IPS-18a (cell line): ENCODE results near the gene ABCG5.

ENCODE experiments used
- H3K27ac ChIP-seq: one replicate; pipeline ENCODE4 v1.5.1; 2013; ENCODE audit warnings: low read length
- H3K27me3 ChIP-seq: one replicate; pipeline ENCODE4 v1.6.1; 2013; ENCODE audit warnings: mild to moderate bottlenecking, low read length; ENCODE audit not compliant: control insufficient read depth, insufficient read depth
- H3K36me3 ChIP-seq: one replicate; pipeline ENCODE4 v1.6.1; 2013; ENCODE audit warnings: low read depth, low read length; ENCODE audit not compliant: control insufficient read depth
- H3K4me1 ChIP-seq: one replicate; pipeline ENCODE4 v1.6.1; 2013; ENCODE audit warnings: low read depth, low read length; ENCODE audit not compliant: control insufficient read depth
- H3K4me3 ChIP-seq: one replicate; pipeline ENCODE4 v1.5.1; 2013; ENCODE audit warnings: low read length
- H3K9ac ChIP-seq: one replicate; pipeline ENCODE4 v1.6.1; 2013; ENCODE audit warnings: mild to moderate bottlenecking, low read length, moderate library complexity
- H3K9me3 ChIP-seq: one replicate; pipeline ENCODE4 v1.6.1; 2013; ENCODE audit warnings: low read depth, low read length; ENCODE audit not compliant: control insufficient read depth

ABCG5 gene

DNA sequence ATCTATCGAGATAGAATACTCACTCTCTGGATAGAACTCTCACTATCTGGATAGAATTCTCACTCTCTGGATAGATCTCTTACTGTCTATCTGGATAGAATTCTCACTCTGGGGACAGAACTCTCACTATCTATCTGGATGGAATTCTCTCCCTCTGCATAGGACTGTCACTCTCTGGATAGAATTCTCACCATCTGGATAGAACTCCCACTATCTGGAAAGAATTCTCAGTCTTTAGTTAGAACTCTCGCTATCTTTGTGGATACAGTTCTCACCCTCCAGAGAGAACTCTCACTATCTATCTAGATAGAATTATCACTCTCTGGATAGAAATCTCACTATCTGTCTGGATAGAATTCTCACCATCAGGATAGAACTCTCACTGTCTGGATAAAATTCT, 16.7 kb upstream of the ABCG5 start:
- H3K27ac ChIP-seq = no peak overlapping the region
- H3K4me3 ChIP-seq = no peak overlapping the region
- no peaks in the 10 kb centered on the region for H3K9me3 ChIP-seq
- H3K4me1 ChIP-seq = no peaks in the 10 kb centered on the region
- H3K9ac ChIP-seq = no peak overlapping the region
- peaks cover 5% of the 10 kb centered on the region for H3K27me3 ChIP-seq
- no peaks in the 10 kb centered on the region for H3K36me3 ChIP-seq

DNA sequence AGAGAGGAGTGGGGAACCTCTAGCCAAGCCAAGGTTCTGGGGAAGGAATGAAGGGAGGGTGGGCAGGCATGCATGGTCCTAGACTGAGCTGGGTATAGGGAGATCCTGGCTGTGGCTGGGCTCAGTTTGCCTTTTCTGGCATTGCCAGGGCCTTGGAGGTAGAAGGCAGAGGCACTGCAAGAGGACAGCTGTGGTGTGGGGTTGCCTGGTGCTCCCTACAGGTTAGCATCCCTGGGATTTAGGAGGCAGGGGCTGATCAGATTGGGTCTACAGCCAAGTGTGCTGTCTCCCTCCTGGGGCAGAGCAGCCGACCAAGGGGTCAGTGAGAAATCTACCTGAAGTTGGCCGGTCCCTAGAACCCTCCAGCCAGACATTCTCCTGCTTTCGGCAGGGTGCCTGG, 16.0 kb upstream of the ABCG5 start:
- Histone ChIP-seq H3K9ac (no peak overlapping the region), H3K27ac (no peak overlapping the region), H3K4me3 (no peak overlapping the region), H3K27me3 (peaks cover 4% of the 10 kb centered on the region), H3K4me1 (no peaks in the 10 kb centered on the region), H3K9me3 (no peaks in the 10 kb centered on the region), H3K36me3 (no peaks in the 10 kb centered on the region)

DNA sequence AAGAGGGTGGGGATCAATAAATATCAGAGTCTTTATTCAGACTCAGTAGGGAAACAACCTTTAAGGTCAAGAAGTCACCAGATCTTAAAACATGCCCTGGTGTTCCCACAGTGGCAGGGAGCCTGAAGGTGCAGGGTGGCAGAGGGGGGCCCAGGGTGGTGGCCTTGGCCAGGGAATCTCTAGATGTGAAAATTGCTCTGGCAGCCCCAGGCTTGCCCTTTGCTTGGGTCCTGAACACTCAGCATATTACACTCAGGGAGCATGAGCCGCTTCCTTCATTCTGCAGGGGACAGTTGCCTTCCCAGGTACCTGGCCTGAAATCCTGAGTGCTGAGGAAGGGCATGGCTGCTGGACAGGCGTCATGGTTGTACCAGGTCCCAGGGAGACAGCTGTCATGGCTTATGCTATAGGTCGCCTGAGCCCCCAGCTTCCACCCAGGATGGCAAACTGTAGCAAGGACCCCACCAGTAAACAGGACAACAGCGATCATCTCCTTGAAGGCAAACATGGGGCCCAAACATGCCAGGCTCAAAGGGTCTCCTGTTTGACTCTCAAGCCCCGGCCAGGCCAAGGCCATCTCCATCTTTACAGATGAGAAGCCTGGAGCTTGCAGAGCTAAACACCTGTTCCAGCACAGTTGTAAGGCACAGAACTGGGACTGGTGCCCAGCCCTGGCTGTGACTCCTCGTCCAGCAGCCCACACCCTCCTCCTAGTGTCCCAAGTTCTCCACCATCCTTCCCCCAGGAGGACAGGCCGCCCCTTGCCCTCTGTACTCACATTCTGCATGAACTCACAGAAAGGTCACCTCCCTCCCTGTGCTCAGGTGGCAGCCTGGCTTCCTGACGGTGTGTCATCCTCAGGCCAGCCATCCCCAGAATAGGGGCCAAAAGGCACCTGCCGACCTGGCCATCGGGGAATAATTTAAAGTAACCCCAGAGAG, 14.8 kb upstream of the ABCG5 start:
- Histone ChIP-seq H3K27me3 (no peaks in the 10 kb centered on the region), H3K36me3 (no peaks in the 10 kb centered on the region), H3K27ac (no peak overlapping the region), H3K9ac (no peak overlapping the region), H3K9me3 (no peaks in the 10 kb centered on the region), H3K4me3 (no peak overlapping the region), H3K4me1 (no peaks in the 10 kb centered on the region)

DNA sequence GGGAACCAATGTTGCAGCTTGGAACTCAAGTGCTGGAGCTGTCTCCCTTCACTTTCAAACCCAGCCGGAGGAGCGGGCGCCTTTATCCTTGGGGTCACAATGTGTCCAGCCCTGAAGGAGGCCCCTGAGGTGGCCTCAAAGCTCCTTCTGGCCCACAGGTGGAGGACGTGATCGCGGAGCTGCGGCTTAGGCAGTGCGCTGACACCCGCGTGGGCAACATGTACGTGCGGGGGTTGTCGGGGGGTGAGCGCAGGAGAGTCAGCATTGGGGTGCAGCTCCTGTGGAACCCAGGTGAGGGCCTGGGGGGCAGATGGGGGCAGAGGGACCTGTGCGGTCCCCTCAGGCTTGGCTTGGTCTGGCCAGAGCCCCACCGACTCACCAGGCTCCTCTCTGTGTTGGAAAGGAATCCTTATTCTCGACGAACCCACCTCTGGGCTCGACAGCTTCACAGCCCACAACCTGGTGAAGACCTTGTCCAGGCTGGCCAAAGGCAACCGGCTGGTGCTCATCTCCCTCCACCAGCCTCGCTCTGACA, 13.6 kb upstream of the ABCG5 start:
- H3K4me1 ChIP-seq = no peaks in the 10 kb centered on the region
- no peaks in the 10 kb centered on the region for H3K9me3 ChIP-seq
- no peaks in the 10 kb centered on the region for H3K36me3 ChIP-seq
- no peak overlapping the region for H3K4me3 ChIP-seq
- H3K27ac ChIP-seq = no peak overlapping the region
- no peak overlapping the region for H3K9ac ChIP-seq
- H3K27me3 ChIP-seq = no peaks in the 10 kb centered on the region

- Histone ChIP-seq H3K9ac (no peak overlapping the region), H3K27me3 (no peaks in the 10 kb centered on the region), H3K9me3 (no peaks in the 10 kb centered on the region), H3K4me1 (no peaks in the 10 kb centered on the region), H3K27ac (no peak overlapping the region), H3K4me3 (no peak overlapping the region), H3K36me3 (no peaks in the 10 kb centered on the region)
Observed at GRCh38 chr2:43851011-43851980, 12.7 kb upstream of the ABCG5 start.

DNA sequence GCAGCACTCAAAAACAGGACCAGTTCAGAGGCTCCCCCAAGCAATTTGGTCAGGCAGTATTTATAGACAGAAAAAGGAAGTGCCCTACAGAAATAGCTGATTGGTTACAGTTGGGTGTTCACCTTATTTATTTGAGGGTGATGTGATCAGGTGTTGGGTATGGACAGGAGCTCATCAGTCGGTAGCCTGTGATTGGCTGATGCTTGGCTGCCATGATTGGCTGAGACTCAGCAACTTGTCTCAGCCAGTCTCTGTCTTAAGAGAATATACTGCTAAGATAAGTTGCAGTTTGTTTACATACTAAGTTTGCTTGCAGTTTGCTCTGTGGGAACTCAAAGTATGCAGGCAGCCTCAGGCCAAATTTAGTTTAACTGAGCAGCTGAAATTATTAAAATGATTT, 9.6 kb upstream of the ABCG5 start:
- Histone ChIP-seq H3K27me3 (no peaks in the 10 kb centered on the region), H3K4me1 (no peaks in the 10 kb centered on the region), H3K4me3 (no peak overlapping the region), H3K9ac (no peak overlapping the region), H3K27ac (no peak overlapping the region), H3K9me3 (no peaks in the 10 kb centered on the region), H3K36me3 (no peaks in the 10 kb centered on the region)

- no peaks in the 10 kb centered on the region for H3K27me3 ChIP-seq
- no peaks in the 10 kb centered on the region for H3K4me1 ChIP-seq
- H3K9me3 ChIP-seq = no peaks in the 10 kb centered on the region
- H3K36me3 ChIP-seq = no peaks in the 10 kb centered on the region
- no peak overlapping the region for H3K9ac ChIP-seq
- no peak overlapping the region for H3K4me3 ChIP-seq
- H3K27ac ChIP-seq = no peak overlapping the region
Observed at GRCh38 chr2:43846140-43846793, 7.6 kb upstream of the ABCG5 start.

- Histone ChIP-seq H3K4me1 (no peaks in the 10 kb centered on the region), H3K9ac (no peak overlapping the region), H3K27ac (no peak overlapping the region), H3K4me3 (no peak overlapping the region), H3K9me3 (no peaks in the 10 kb centered on the region), H3K27me3 (no peaks in the 10 kb centered on the region), H3K36me3 (no peaks in the 10 kb centered on the region)
Observed at GRCh38 chr2:43845181-43845580, 6.5 kb upstream of the ABCG5 start.

- H3K36me3 ChIP-seq = no peaks in the 10 kb centered on the region
- no peak overlapping the region for H3K4me3 ChIP-seq
- no peak overlapping the region for H3K27ac ChIP-seq
- no peaks in the 10 kb centered on the region for H3K27me3 ChIP-seq
- H3K9me3 ChIP-seq = no peaks in the 10 kb centered on the region
- no peak overlapping the region for H3K9ac ChIP-seq
- no peaks in the 10 kb centered on the region for H3K4me1 ChIP-seq
Observed at GRCh38 chr2:43842866-43843226, 4.2 kb upstream of the ABCG5 start.

GRCh38 chr2:43841949-43842865, 3.6 kb upstream of the ABCG5 start:
- Histone ChIP-seq H3K27ac (no peak overlapping the region), H3K4me1 (no peaks in the 10 kb centered on the region), H3K27me3 (no peaks in the 10 kb centered on the region), H3K4me3 (no peak overlapping the region), H3K36me3 (no peaks in the 10 kb centered on the region), H3K9me3 (no peaks in the 10 kb centered on the region), H3K9ac (no peak overlapping the region)
